ENCODE data around the gene GGACT.
A peak's percentile ranks its signal among the peaks of the same experiment; 100 is the strongest.
"Not testable (repeated sequence)": the region's sequence is repeated elsewhere in the genome, so short reads cannot be mapped to it uniquely, and the experiment has no call there.

Gene GGACT

DNA sequence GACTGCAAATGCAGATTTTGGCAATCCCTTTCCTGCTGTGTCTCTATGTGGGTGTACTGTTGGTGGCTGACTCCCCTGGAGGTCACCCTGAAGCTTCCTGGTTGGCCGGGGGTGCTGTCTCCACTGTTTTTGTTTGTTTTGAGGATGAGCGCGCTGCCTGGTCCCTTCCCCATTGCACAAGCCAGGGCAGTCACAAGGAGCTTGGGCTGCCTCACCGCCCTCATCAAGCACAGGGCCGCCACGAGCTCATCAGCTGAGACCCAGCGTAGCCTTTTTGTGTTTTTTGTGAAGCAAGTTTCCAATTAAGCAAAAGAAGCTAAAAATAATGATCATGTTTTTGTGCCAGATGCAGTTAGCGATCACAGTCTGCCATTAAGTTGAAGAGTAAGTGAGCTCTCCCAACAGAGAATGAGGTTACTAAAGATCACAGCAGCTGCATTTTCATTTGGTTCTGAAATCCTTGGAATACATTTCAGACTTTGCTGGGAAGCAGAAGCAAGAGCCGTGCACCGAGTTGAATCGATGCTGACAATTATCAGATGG is 57.8 kb downstream of the GGACT start:
- peak in 32 of 56 donors; percentile 11 to 73 (median 33) for DNase-seq

DNA sequence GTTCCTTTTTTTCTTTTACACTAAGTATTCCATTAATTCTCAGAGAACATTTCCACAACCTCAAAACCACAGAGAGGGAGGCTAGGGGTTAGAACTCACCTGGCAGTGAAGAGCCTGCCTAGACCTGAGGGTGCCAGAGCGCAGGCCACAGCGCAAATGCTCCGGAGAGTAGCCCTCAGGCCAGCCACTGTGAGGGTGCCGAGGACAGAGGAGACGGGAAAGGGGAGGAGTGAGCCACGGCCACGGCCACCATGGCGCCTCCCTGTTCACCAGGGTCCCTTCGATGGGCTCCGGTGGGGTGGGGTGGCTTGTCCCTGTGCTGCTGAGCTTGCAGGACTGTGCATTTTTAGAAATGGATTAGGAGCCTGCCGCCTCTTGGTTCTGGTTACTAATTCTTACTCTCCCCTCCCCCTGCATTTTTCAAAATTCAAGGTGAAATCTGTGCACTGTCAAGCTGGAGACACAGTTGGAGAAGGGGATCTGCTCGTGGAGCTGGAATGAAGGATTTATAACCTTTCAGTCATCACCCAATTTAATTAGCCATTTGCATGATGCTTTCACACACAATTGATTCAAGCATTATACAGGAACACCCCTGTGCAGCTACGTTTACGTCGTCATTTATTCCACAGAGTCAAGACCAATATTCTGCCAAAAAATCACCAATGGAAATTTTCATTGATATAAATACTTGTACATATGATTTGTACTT is 58.8 kb downstream of the GGACT start:
- DNase-seq = no peak

DNA sequence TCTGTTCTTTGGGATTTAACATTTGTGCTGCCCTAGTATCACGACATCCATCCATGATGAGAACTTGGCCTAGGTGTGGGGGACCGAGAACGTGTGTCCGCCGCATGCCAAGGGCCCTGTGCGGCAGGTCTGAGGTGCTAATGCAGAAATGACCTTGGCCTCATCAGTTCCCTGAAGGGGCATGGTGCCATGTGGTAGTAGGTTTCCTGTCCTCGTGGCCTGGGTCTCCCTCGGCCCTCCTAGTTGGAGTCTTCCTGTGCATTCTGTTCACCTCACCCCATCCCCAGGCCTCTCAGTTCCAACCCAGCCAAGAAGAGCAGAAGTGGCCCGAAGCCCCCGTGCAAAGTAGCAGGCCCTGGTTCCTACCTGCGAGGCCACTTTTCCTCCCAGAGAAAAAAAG is 59.8 kb downstream of the GGACT start:
- no peak for DNase-seq

DNA sequence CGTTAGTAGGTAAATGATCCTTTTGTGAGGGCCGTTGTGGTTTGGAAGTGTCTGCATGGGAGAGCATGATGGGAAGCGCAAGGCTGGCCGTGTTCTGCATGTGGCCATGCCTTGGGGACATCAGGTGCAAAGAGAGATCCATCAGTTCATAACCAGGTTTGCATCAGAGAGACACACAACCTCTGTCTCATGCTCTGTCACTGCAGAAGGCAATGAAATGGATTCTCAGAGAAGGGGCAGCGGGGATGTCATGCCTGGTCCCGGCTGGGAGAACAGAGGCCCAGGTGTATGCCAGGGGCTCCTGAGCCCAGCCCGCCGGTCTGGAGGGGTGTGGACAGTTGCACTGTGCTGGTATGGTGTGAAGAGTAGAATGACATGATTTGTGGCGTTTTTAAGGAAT is 60.2 kb downstream of the GGACT start:
- no peak for DNase-seq

DNA sequence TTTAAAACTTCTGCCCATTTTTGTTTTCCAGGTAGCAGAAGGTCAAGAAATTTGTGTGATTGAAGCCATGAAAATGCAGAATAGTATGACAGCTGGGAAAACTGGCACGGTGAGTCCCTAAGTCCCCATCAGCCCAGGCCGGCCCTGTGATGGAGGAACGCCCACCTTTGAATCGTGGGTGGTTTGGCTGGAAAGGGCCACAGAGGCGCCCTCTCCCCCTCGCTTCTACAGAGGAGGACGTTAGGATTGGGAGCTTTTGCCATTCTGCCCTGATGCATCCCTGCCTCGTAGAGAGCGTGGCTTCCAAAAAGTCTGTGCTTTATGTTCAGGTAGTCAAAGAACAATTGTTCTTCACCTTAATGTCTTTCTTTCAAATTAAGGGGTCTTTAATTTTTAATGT is 60.9 kb downstream of the GGACT start:
- no peak for DNase-seq

DNA sequence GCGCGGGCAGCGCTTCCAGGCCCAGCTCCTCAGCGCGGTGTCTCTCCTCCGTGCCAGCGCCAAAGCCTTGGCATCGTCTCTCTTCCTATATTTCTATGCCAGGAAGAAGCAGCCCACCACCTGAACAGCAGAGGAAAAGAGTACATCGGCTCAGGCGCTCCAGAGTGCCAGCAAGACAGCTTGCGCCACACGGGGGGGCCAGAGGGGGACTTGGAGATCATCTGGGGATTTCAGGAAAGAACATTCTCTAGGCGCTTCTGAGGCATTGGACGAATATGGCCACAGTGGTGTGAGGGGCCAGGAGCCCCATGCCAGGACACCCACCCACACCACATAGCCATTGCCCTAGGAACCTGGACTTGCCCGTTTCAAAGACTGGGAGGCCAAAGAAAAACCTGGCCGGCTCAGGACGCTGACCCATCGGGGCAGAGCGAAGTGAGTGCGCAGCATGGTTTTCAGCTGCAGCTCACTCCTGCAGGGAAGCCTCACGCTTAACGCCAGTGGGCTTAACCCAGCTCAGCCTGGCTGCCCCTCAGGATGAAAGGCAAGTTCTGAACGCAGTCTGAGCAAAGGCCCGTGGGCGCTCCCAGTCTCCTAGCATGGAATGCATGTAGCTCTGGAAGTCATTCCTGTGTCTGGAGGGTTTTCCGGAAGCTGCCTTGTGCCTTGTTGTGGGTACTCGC is 62.1 kb downstream of the GGACT start:
- DNase-seq = no peak

DNA sequence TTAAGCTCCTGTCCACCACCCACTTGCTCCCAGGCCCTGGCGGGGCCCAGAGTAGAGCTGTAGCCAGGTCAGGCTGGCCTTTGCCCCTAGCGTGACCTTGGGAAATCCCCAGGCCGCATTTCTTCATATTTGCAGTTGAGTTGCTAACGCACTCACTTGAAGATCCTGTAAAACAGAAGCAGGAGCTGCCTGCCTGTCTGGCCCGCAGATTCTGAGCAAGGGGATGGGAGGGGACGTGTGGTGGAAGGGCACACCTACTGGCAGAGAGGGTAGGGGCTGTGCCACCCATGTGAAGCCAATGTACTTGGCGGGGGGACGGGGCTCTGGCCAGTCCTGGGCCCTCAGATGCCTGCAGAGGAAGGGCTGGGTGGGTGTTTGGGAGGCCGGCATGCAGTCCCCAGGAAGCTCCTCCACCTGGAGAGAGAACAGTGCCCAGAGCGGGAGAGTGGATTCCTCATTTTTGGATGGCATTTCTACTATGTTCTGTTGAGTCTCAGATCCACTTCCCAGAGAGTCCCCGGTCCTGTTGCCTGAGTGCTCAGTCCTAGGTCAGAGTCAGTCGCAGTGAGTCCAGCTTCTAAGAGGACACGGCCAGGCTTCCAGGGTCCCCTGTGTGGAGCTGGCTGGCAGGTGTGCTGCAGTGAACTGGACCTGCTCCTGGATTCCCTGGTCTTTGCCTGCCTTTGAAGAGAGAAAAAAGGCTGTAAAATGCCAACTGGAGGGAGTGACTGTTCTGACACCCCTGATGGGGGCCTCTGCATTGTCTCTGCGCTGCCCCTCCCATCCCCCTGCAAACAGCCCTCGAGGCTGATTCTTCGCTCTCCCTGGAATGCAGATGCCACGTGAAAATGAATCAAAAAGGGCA is 62.9 kb downstream of the GGACT start:
- no peak for DNase-seq

DNA sequence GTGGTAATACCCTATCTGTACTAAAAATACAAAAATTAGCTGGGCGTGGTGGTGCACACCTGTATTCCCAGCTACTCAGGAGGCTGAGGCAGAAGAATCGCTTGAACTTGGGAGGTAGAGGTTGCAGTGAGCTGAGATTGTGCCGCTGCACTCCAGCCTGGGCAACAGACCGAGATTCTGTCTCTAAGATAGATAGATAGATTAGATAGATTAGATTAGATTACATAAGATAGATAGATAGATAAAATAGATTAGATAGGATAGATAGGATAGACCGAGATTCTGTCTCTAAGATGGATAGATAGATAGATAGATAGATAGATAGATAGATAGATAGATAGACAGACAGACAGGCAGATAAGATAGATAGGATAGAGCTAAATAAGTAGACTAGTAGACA is 63.9 kb downstream of the GGACT start:
- not testable (repeated sequence) for DNase-seq

DNA sequence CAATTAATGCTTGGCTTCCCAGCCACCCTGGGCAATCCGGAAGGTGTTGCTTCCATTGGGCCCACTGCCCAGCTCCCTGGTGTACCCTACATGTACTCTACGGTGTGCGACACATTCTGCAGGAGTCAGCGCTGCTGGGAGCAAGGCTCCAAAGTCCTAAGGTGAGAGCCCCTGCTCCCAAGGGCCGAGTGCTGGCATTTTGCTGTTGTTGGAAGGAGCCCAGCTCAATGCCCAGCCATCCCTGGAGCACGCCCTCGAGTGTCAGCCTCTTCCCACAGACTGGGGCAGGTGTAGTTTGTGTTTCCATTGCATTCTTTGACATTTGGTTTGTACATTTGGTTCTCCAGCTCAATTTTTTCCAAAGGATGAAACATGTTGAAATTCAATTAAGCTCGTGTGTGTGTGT is 64.6 kb downstream of the GGACT start:
- no peak for DNase-seq

DNA sequence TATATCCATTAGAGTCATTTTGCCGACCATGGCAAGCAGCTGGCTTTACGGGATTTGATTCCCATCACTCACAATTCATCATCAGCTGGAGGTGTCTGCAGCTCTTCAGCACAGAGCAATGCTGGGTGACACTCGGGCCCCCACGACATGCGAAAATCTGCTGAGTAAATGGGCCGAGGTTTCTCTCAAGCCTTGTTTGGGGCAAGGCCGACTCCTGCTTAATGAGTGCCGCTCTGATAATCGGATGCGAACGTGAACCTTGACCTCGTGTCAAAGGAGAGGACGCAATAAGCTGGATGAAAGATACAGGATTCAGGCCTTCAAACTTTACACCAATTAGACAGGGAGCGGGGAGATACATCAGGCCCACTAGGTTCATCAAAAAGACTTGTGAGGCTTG is 65.2 kb downstream of the GGACT start:
- no peak for DNase-seq

DNA sequence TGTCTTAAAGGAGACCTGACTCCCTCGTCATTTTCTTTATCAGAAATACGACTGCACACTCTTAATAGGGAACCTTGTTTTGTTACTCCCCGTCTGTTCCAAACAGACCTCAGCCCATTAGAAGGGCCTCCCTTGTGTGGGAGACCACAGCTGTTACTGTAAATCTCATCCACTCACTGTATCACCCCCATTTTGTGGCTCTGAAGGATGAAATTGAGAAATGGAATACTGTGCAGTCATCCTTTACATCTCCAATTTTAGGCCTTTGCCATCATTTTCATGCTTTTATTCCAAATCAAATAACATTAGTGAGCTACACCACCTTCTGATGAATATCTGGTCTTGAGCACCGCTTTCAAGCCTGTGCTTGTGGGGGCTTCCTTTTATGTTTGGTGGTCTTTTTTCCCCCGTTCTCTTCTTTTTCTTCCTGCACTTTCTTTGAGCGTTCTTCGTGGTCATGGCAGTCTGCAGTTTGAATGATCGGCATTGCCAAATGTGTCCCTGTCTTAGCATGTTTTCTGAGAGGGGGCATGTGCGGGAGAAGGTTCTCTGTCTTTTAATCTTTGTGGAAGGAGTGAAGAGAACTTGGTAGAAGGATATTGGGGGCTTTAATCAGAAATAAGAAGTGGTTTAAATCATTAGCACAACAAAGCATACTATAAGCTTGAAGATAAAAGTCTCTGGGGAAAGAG is 65.8 kb downstream of the GGACT start:
- DNase-seq = no peak

DNA sequence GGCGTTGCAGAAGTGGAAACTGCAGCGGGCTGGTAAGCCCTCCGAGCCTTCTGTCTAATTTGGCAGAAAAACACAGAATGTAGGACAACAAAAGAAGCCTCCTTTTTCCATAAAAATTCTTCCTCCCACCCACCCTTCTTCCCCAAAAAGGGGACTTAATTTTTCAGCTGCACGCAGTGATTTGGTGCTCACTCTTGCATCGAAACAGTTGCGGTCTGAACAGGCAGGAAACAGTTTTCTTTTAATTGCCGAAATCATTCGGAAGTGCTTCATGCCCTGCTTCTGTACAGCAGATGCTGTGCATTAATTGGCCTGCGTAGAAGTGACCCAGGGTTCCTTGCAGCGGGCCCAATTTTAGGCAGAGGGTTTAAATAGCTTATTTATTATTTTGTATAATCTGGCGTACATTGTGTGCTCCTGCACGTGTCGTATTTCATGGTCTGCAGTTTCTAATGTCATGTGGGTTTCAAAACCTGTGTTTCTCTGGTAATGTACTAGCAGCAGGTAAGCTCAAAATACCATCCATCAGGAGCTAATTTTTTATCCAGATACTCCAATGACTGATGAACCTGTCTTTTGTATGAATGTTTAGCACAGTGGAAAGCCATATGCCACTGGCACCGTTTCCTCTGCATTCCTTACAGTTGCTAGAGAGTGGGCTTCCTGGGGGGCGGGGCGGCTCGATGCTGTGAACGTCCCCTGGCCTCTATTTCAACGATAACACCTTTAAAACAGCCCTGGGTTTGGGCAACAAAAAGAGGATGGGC is 66.6 kb downstream of the GGACT start:
- DNase-seq = no peak

DNA sequence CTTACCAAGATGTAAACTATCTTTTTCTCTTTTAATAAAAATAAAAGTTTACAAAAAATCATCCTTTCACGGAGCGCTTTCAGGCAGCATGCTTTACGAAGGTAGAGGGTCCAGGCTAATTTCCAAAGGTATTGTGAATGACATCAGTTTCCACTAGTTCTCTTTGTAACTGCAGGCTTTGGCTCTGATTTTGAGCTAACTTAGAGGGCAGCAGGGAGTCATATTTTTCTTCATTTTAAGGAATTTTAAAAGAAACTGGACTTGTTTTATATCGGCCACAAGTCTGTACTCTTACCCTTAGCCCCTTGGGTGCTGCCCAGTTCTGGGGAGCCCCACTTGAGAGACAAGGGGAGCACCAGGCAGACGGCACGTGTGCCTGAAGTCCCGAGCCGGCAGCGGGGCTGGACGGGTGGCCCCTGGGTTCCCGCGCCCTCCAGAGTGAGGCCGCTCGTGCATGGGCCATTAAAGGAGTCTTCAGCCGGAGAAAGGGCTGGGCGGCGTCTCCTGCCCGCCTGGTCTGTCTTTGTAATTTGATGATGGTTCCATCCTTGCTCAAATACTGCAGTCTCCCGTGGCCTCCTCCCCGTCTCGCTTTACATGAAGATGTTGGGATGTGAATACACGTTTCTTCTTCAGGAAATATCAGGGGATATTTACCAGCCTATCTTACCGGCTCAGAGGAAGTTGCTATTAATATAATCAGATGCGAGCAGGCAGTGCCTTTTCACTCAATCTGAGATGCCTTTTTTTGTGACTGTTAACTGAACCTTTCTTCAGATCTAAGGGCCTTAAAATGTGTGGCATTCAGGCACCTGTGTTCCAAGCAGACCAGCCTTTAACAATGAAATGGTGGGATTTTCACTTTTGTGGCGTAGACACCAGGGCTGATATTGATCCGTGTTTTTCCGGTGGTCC is 67.4 kb downstream of the GGACT start:
- no peak for DNase-seq

DNA sequence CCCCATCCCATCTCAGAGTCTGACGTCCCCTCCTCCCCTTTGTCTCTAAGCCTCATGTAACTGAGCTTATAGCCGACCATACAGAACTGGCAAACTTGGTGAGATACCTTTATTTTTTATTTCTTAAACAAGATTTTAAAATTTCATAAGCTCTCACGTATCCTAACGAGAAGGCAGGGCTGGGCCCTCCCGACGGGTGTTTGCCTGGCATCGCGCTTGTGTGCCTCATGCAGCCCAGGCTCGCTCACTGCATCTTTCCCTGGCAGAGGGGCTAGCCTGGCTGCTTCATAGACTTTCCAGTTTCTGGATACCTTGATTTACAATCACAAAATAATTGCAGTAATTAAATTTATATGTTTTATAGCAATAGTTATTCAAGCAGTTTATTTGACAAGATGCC is 69.0 kb downstream of the GGACT start:
- DNase-seq = no peak

DNA sequence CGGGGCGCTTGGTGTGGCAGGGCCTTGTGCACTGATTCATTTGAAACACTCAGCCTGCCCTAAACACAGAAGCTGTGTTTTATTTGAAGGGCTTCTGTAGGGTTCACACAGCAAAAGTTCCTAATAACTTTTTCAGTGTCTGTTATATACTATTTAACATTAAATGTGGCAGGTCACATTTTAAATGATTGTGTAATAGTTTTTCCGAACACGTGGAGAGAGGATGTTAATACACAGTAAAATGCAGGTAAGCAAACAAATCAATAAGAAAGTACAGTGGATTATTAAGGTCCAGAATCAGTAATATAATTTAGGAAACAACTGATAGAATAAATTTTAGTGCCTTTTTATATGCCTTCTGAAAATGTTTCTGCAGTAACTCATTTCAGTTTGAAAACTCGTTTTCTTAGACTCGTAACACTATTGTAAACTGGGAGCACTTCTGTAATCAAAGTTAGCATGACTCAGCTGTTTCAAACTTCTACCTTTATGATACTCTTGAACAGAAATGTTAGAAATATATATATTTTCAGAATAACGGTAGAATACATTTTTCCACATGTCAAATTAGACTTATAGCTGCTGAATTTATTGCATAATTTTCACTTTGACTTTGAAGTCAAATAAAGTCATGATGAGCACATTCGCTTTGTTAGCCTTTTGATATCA is 70.1 kb downstream of the GGACT start:
- no peak for DNase-seq

DNA sequence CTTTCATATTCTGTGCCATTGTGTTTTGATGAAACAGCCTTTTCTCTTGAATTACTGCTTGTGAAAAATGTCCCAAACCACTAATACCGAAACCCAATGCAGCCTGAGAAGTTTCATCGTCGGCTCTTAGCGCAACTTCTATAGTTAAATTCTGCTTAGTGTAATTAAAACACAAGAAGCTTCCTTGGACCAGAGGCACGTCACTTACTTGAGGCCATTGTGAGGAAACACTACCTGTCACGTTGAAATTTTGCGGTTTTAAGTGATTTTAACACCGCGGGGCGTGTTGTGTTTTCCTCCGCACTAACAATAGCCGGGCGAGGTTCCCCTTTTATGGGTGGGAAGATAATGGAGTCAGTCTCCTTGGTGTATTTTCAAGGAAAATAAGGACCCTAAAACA is 70.9 kb downstream of the GGACT start:
- no peak for DNase-seq

DNA sequence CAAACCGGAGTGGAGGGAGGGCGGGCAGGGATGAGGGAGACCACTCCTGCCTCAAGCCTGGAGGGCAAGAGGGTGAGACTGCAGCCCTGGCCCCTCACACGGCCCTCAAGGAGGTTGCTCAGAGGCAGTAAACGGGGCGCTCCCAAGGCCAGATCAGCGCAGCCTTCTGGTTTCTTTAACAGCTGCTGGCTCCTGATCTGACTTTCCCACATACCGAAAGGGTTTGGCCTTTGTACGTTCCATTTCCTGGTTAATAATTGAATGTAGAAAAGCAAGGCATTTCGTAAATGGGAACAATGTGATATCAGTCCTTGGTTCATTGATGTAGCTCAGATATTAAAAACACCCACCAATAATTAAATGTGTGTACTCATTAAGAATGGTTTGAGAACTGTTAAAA is 71.5 kb downstream of the GGACT start:
- no peak for DNase-seq

DNA sequence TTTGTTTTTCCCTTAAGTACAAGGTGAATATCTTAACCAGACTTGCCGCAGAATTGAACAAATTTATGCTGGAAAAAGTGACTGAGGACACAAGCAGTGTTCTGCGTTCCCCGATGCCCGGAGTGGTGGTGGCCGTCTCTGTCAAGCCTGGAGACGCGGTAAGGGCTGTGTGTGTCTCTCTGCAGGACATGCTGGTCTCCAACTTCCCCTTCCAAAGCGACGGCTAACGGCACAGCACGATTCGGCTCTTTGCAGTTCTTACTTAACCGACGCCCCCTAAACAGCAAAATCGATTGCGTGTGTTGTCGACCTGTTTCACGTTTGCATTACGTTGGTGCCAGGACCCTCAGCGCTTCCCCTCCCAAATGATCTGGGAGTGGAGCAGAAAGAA is 73.2 kb downstream of the GGACT start:
- DNase-seq = no peak
